ENCODE measurements around the gene OR14A2. TPM values are rescaled to one million over a fixed set of nuclear protein-coding genes. Genes with fewer than 3 reads are reported as not detected.
"Not testable (repeated sequence)": the region's sequence is repeated elsewhere in the genome, so short reads cannot be mapped to it uniquely, and the experiment has no call there.

The OR14A2 gene
- total RNA-seq (not detected), polyA plus RNA-seq (not detected)
- long read RNA-seq, donor 1, result 0 reads
- long read RNA-seq, donor 2, result 0 reads
- long read RNA-seq, donor 3, result 0 reads
- long read RNA-seq, donor 4, result 0 reads
- long read RNA-seq, donor 5, result 0 reads
- long read RNA-seq, donor 6, result 0 reads
- long read RNA-seq, donor 7, result 0 reads
- long read RNA-seq, donor 8, partial matches to known transcripts, result 0 of 1 reads
- long read RNA-seq, donor 8, other reads (novel, unspliced or antisense), result 0 of 1 reads
- long read RNA-seq, donor 9, result 0 reads
- long read RNA-seq, donor 10, partial matches to known transcripts, result 0 of 1 reads
- long read RNA-seq, donor 10, other reads (novel, unspliced or antisense), result 0 of 1 reads

GRCh38 chr1:247748041-247748440 lies at the start of gene OR14A2:
Gene OR14A2, minus strand, starts transcription at chr1:247748141.
- 96% methylated on average over 2 of the region's 2 CpGs for WGBS
- no peak for DNase-seq (ENCODE audit: low read depth in 6 of 9, low spot score in 9 of 9)
- Histone ChIP-seq H3K36me3 (ENCODE audit: control insufficient read depth in 2 of 2, insufficient read depth in 2 of 2, low read length in 1 of 2) (no peaks in the 10 kb centered on the region), H3K9me3 (ENCODE audit: control insufficient read depth in 2 of 2, insufficient read depth in 1 of 2, low read length in 1 of 2) (peaks cover 0 to 12% of the 10 kb centered on the region in 2 donors), H3K27me3 (ENCODE audit: control insufficient read depth in 2 of 2, insufficient read depth in 1 of 2, low read length in 1 of 2) (no peaks in the 10 kb centered on the region), H3K4me3 (ENCODE audit: low read length in 2 of 2) (no peak within 1 kb of the TSS), H3K4me1 (ENCODE audit: control insufficient read depth in 2 of 2, insufficient read depth in 2 of 2, low read length in 2 of 2) (no peaks in the 10 kb centered on the region), H3K27ac (ENCODE audit: low read depth in 1 of 2, low read length in 1 of 2) (no peak within 1 kb of the TSS)

DNA sequence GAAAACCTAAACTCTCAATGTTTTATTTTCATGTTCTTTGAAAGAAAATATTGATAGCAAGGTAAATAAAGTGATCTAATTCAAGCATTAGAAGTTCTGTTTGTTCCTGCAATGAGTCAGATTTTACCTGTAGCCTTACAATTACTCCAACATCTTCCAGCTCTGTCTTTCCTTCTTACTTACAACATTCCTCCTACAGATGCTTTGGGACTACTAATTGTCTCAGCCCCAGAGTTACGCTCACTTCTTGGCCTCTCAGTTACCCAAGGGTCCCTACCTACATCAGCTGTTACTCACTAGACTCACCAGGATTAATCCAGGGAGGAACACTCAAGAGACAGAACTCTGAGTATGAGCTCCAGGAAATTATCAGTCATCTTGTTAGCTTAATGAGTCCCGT lies 49.6 kb upstream of the OR14A2 start:
- Histone ChIP-seq H3K27me3 (ENCODE audit: control insufficient read depth in 2 of 2, insufficient read depth in 1 of 2, low read length in 1 of 2) (no peaks in the 10 kb centered on the region), H3K4me1 (ENCODE audit: control insufficient read depth in 2 of 2, insufficient read depth in 2 of 2, low read length in 2 of 2) (no peaks in the 10 kb centered on the region), H3K4me3 (ENCODE audit: low read length in 2 of 2) (no peak overlapping the region), H3K36me3 (ENCODE audit: control insufficient read depth in 2 of 2, insufficient read depth in 2 of 2, low read length in 1 of 2) (no peaks in the 10 kb centered on the region), H3K9me3 (ENCODE audit: control insufficient read depth in 2 of 2, insufficient read depth in 1 of 2, low read length in 1 of 2) (no peaks in the 10 kb centered on the region), H3K27ac (ENCODE audit: low read depth in 1 of 2, low read length in 1 of 2) (no peak overlapping the region)
- WGBS, result 63% methylated on average over 2 of the region's 2 CpGs
- DNase-seq (ENCODE audit: low read depth in 6 of 9, low spot score in 9 of 9), result no peak

DNA sequence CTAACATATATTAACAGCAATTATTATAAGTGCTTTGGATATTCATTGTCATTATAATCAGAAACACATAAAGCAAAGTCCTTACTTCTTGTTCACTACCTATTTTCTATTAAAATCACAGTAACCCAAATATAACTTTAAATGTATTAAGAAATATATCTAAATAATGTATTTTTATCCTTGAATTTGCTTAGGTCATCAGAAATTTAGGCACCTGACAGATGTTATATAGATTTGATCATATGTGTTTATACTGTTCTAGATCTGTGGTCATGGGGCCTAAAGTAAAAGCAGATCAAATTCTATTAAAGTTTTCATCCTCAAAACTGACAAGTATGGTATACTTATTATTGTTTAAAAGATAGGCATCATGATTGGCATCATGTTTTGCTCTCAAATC lies 21.7 kb upstream of the OR14A2 start:
- Histone ChIP-seq H3K27me3 (ENCODE audit: control insufficient read depth in 2 of 2, insufficient read depth in 1 of 2, low read length in 1 of 2) (no peaks in the 10 kb centered on the region), H3K36me3 (ENCODE audit: control insufficient read depth in 2 of 2, insufficient read depth in 2 of 2, low read length in 1 of 2) (no peaks in the 10 kb centered on the region), H3K4me3 (ENCODE audit: low read length in 2 of 2) (no peak overlapping the region), H3K4me1 (ENCODE audit: control insufficient read depth in 2 of 2, insufficient read depth in 2 of 2, low read length in 2 of 2) (no peaks in the 10 kb centered on the region), H3K9me3 (ENCODE audit: control insufficient read depth in 2 of 2, insufficient read depth in 1 of 2, low read length in 1 of 2) (no peaks in the 10 kb centered on the region), H3K27ac (ENCODE audit: low read depth in 1 of 2, low read length in 1 of 2) (no peak overlapping the region)
- DNase-seq (ENCODE audit: low read depth in 6 of 9, low spot score in 9 of 9), result no peak

GRCh38 chr1:247760456-247760855 lies 12.5 kb upstream of the OR14A2 start, which contains the start of gene OR1C1:
Gene OR1C1, minus strand, starts transcription at chr1:247760556. Its CDS starts 2,150 bp downstream, at chr1:247758406.
- no peaks in the 10 kb centered on the region for H3K4me1 ChIP-seq (ENCODE audit: control insufficient read depth in 2 of 2, insufficient read depth in 2 of 2, low read length in 2 of 2)
- no peaks in the 10 kb centered on the region for H3K36me3 ChIP-seq (ENCODE audit: control insufficient read depth in 2 of 2, insufficient read depth in 2 of 2, low read length in 1 of 2)
- no peaks in the 10 kb centered on the region for H3K9me3 ChIP-seq (ENCODE audit: control insufficient read depth in 2 of 2, insufficient read depth in 1 of 2, low read length in 1 of 2)
- DNase-seq (ENCODE audit: low read depth in 6 of 9, low spot score in 9 of 9), result no peak
- WGBS, result 97% methylated on average over 3 of the region's 3 CpGs
- no peak within 1 kb of the TSS for H3K4me3 ChIP-seq (ENCODE audit: low read length in 2 of 2)
- H3K27ac ChIP-seq (ENCODE audit: low read depth in 1 of 2, low read length in 1 of 2), result no peak within 1 kb of the TSS
- H3K27me3 ChIP-seq (ENCODE audit: control insufficient read depth in 2 of 2, insufficient read depth in 1 of 2, low read length in 1 of 2), result no peaks in the 10 kb centered on the region

DNA sequence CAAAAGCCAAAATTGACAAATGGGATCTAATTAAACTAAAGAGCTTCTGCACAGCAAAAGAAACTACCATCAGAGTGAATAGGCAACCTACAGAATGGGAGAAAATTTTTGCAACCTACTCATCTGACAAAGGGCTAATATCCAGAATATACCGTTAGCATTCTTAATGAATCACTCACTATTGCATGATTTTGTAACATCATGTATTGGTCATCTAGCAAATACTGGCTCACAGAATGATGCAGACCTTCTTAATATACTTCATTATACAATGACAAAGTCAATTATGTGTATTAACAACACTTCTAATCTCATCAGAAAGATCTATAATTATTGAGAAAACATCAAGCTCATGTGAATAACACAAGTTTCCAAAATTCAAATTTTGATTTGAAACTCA lies 6.4 kb upstream of the OR14A2 start:
- H3K27ac ChIP-seq (ENCODE audit: low read depth in 1 of 2, low read length in 1 of 2); H3K4me1 ChIP-seq (ENCODE audit: control insufficient read depth in 2 of 2, insufficient read depth in 2 of 2, low read length in 2 of 2); H3K36me3 ChIP-seq (ENCODE audit: control insufficient read depth in 2 of 2, insufficient read depth in 2 of 2, low read length in 1 of 2); H3K27me3 ChIP-seq (ENCODE audit: control insufficient read depth in 2 of 2, insufficient read depth in 1 of 2, low read length in 1 of 2); DNase-seq (ENCODE audit: low read depth in 6 of 9, low spot score in 9 of 9); H3K4me3 ChIP-seq (ENCODE audit: low read length in 2 of 2): not testable (repeated sequence)
- H3K9me3 ChIP-seq (ENCODE audit: control insufficient read depth in 2 of 2, insufficient read depth in 1 of 2, low read length in 1 of 2), result peaks cover 0 to 11% of the 10 kb centered on the region in 2 donors
- 95% methylated on average over 1 of the region's 1 CpG for WGBS

DNA sequence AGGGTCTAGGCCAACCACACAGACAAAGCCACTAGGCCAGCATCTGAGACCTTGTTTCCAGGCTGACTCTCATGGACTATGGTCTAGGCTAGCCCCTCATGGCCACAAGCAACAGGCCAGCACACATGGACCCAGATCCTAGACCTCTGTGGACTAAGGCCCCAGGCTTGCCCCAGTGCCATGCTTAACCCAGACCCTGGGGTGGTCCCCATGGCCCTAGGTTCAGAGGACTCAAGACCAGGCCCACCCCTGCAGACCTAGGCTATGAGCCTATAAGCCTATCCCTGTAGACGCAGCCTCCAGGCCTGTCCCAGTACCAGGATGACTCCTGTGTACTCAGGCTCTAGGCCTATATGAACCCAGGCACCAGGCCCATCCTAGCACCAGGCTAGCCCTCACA lies 1.9 kb upstream of the OR14A2 start:
- DNase-seq (ENCODE audit: low read depth in 6 of 9, low spot score in 9 of 9), result no peak
- no peaks in the 10 kb centered on the region for H3K4me1 ChIP-seq (ENCODE audit: control insufficient read depth in 2 of 2, insufficient read depth in 2 of 2, low read length in 2 of 2)
- H3K9me3 ChIP-seq (ENCODE audit: control insufficient read depth in 2 of 2, insufficient read depth in 1 of 2, low read length in 1 of 2), result peaks cover 0 to 12% of the 10 kb centered on the region in 2 donors
- no peak overlapping the region for H3K27ac ChIP-seq (ENCODE audit: low read depth in 1 of 2, low read length in 1 of 2)
- H3K36me3 ChIP-seq (ENCODE audit: control insufficient read depth in 2 of 2, insufficient read depth in 2 of 2, low read length in 1 of 2), result no peaks in the 10 kb centered on the region
- no peak overlapping the region for H3K4me3 ChIP-seq (ENCODE audit: low read length in 2 of 2)
- WGBS, result 97% methylated on average over 1 of the region's 1 CpG
- H3K27me3 ChIP-seq (ENCODE audit: control insufficient read depth in 2 of 2, insufficient read depth in 1 of 2, low read length in 1 of 2), result no peaks in the 10 kb centered on the region

- no peak for DNase-seq (ENCODE audit: low read depth in 6 of 9, low spot score in 9 of 9)
- WGBS, result 97% methylated on average over 7 of the region's 7 CpGs
- H3K9me3 ChIP-seq (ENCODE audit: control insufficient read depth in 2 of 2, insufficient read depth in 1 of 2, low read length in 1 of 2), result peaks cover 0 to 12% of the 10 kb centered on the region in 2 donors
- H3K4me1 ChIP-seq (ENCODE audit: control insufficient read depth in 2 of 2, insufficient read depth in 2 of 2, low read length in 2 of 2), result no peaks in the 10 kb centered on the region
- no peaks in the 10 kb centered on the region for H3K36me3 ChIP-seq (ENCODE audit: control insufficient read depth in 2 of 2, insufficient read depth in 2 of 2, low read length in 1 of 2)
- no peak overlapping the region for H3K27ac ChIP-seq (ENCODE audit: low read depth in 1 of 2, low read length in 1 of 2)
- H3K27me3 ChIP-seq (ENCODE audit: control insufficient read depth in 2 of 2, insufficient read depth in 1 of 2, low read length in 1 of 2), result no peaks in the 10 kb centered on the region
- H3K4me3 ChIP-seq (ENCODE audit: low read length in 2 of 2), result no peak overlapping the region
These were observed 325 bp downstream of the OR14A2 start for GRCh38 chr1:247747616-247748015.

DNA sequence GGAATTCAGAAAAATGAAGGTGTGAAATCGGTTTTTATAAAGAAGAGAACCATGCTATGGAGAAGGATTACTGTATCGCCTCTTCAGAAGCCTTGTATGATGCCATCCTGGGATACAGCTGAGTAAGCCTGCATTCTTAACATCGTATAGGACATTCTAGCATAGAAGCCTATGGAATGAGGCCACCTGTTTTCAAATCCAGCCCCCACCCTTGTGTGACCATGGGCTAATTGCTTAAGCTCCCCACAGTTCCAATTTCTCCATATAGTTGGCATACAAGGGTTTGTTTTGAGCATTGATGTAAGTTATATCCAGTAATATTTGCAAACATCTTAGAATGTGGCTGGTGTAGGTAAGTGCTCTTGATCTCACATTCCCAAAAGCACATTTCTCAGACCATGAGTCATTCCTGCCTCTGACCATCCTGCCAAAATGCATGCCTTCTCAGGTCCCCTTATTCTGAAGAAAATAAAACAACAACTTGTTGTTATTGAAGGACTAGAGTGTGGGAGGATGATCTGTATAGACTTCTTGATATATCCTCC lies 1.5 kb downstream of the OR14A2 start:
- H3K4me3 ChIP-seq (ENCODE audit: low read length in 2 of 2), result no peak overlapping the region
- no peaks in the 10 kb centered on the region for H3K36me3 ChIP-seq (ENCODE audit: control insufficient read depth in 2 of 2, insufficient read depth in 2 of 2, low read length in 1 of 2)
- DNase-seq (ENCODE audit: low read depth in 6 of 9, low spot score in 9 of 9), result no peak
- H3K4me1 ChIP-seq (ENCODE audit: control insufficient read depth in 2 of 2, insufficient read depth in 2 of 2, low read length in 2 of 2), result no peaks in the 10 kb centered on the region
- no peaks in the 10 kb centered on the region for H3K27me3 ChIP-seq (ENCODE audit: control insufficient read depth in 2 of 2, insufficient read depth in 1 of 2, low read length in 1 of 2)
- peaks cover 0 to 12% of the 10 kb centered on the region in 2 donors for H3K9me3 ChIP-seq (ENCODE audit: control insufficient read depth in 2 of 2, insufficient read depth in 1 of 2, low read length in 1 of 2)
- 92% methylated on average over 3 of the region's 3 CpGs for WGBS
- no peak overlapping the region for H3K27ac ChIP-seq (ENCODE audit: low read depth in 1 of 2, low read length in 1 of 2)

DNA sequence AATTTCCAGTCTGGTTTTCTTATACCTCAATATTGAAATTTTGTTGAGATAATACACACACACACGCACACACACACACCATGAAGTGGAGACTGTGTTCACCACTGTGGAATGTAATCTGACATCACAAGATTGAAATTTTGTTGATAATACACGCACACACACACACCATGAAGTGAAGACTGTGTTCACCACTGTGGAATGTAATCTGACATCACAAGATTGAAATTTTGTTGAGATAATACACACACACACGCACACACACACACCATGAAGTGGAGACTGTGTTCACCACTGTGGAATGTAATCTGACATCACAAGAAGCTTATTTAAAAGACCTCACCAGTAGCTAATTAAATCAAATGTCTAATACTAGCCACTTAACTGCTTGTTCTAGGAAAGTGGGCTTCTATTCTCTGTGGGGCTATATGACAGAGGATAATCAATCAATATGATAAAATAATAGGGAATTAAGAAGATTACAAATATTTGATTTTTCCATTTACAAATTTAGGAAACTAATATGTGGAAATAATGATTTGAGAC lies 5.7 kb downstream of the OR14A2 start:
- H3K4me1 ChIP-seq (ENCODE audit: control insufficient read depth in 2 of 2, insufficient read depth in 2 of 2, low read length in 2 of 2); H3K36me3 ChIP-seq (ENCODE audit: control insufficient read depth in 2 of 2, insufficient read depth in 2 of 2, low read length in 1 of 2); DNase-seq (ENCODE audit: low read depth in 6 of 9, low spot score in 9 of 9); H3K27ac ChIP-seq (ENCODE audit: low read depth in 1 of 2, low read length in 1 of 2); H3K9me3 ChIP-seq (ENCODE audit: control insufficient read depth in 2 of 2, insufficient read depth in 1 of 2, low read length in 1 of 2); H3K27me3 ChIP-seq (ENCODE audit: control insufficient read depth in 2 of 2, insufficient read depth in 1 of 2, low read length in 1 of 2); H3K4me3 ChIP-seq (ENCODE audit: low read length in 2 of 2): not testable (repeated sequence)
- WGBS, result 93% methylated on average over 3 of the region's 3 CpGs
